HPDE6-E6E7 (cell line): ENCODE measurements around the gene TPD52L1.

Experiments
- DNase-seq: peaks from one replicate; pipeline ENCODE4 v3.0.0; 2011; ENCODE audit warnings: missing footprints; ENCODE audit errors: extremely low spot score

Gene TPD52L1

GRCh38 chr6:125208625-125209249, 55.2 kb downstream of the TPD52L1 start:
- no peak for DNase-seq

- no peak for DNase-seq
Measured at GRCh38 chr6:125210667-125211066, 57.1 kb downstream of the TPD52L1 start.

GRCh38 chr6:125211352-125211751, 57.8 kb downstream of the TPD52L1 start:
- no peak for DNase-seq

GRCh38 chr6:125212377-125212776, 58.8 kb downstream of the TPD52L1 start:
- no peak for DNase-seq

GRCh38 chr6:125213939-125214338, 60.4 kb downstream of the TPD52L1 start:
- DNase-seq, result no peak

GRCh38 chr6:125215252-125215819, 61.8 kb downstream of the TPD52L1 start:
- DNase-seq, result no peak

GRCh38 chr6:125216015-125216414, 62.4 kb downstream of the TPD52L1 start:
- no peak for DNase-seq

GRCh38 chr6:125217369-125217768, 63.8 kb downstream of the TPD52L1 start:
- no peak for DNase-seq

- no peak for DNase-seq
Measured at GRCh38 chr6:125217992-125218391, 64.4 kb downstream of the TPD52L1 start.

- no peak for DNase-seq
Measured at GRCh38 chr6:125219361-125219895, 65.9 kb downstream of the TPD52L1 start.

GRCh38 chr6:125220712-125221111, 67.1 kb downstream of the TPD52L1 start:
- DNase-seq, result no peak

GRCh38 chr6:125222531-125223455, 69.2 kb downstream of the TPD52L1 start:
- DNase-seq, result no peak

- DNase-seq, result no peak
Measured at GRCh38 chr6:125224231-125224861, 70.8 kb downstream of the TPD52L1 start.

GRCh38 chr6:125227244-125227643, 73.7 kb downstream of the TPD52L1 start:
- no peak for DNase-seq

GRCh38 chr6:125228981-125229479, 75.5 kb downstream of the TPD52L1 start:
- DNase-seq, result no peak

- no peak for DNase-seq
Measured at GRCh38 chr6:125230674-125231073, 77.1 kb downstream of the TPD52L1 start.

GRCh38 chr6:125231133-125231532, 77.6 kb downstream of the TPD52L1 start:
- DNase-seq, result no peak

GRCh38 chr6:125231574-125232343, 78.2 kb downstream of the TPD52L1 start:
- DNase-seq, result no peak

GRCh38 chr6:125232466-125232865, 78.9 kb downstream of the TPD52L1 start:
- DNase-seq, result no peak

GRCh38 chr6:125233202-125233601, 79.6 kb downstream of the TPD52L1 start:
- no peak for DNase-seq
